ENCODE measurements around the gene LDLRAD4.

- no peak for TF ChIP-seq CTCF (IDR thresholded peaks at IDR 0.05)
- TF ChIP-seq POLR2A (IDR thresholded peaks at IDR 0.05), result no peak
These were observed 147.6 kb downstream of the LDLRAD4 start for GRCh38 chr18:13366131-13366530.
